GM18508 (cell line): ENCODE measurements around the gene HHAT.
A peak's percentile ranks its signal among the peaks of the same experiment; 100 is the strongest.

Experiments used
- ATAC-seq: cut with Tn5 transposase; IDR thresholded peaks from one replicate; pipeline ENCODE4 v1.9.1; 2021; ENCODE audit warnings: moderate number of reproducible peaks; ENCODE audit not compliant: insufficient read depth, unreplicated experiment

HHAT gene

DNA sequence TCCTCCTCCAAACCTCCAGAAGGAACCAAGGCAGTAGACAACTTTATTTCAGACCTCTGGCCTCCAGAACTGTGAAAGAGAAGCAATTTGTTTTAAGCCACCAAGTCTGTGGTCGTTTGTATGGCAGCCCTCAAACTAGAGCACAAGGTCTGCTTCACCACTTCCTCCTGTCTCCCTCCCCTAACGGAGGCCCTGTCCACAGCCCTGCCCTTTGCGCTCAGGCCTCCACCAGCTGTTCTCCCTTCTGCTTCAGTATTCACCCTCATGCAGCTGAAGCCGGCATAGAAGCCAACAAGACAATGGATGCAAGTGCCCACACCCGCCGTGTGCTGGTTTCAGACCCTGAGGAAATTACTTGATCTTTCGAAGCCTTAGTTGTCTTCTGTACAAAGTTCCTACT lies 364.1 kb downstream of the HHAT start:
- ATAC-seq = no peak

DNA sequence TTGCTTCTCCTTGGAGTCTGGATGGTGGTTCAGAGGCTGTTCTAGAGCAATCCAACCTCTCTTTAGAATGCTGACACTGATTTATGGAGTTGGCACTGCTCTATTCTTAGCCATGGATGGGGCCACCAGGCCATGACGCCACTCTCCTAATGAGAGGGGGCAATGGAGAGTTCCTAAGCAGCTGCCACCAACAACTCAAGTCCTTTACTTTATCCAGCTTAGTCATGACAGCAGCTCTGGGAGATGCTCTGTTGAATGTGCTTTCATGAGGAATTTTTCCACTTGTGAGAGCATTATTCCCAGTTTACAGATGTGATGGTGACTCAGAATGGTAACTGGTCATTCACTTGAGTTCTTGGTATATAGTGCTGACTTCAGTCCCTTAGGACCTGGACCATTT lies 366.3 kb downstream of the HHAT start:
- ATAC-seq = no peak

DNA sequence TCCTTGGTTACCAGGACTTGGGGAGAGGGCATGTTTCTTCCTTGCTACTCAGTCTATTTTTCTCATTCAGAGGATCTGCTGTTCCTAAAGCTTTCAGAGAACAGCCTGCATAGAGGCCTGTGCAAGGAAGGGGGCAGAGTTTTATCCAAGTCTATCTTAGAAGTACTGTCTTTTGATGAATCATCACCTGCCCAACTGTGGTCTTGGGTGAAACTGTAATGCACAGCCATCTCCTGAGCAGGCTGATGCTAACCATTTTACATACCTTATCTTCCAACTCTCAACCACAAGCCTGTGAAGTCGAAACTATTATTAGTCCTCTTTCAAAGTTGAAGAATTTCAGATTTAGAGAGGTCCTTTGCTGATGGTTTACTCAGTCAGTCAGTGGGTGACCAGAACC lies 368.0 kb downstream of the HHAT start:
- peak; percentile 95 for ATAC-seq

DNA sequence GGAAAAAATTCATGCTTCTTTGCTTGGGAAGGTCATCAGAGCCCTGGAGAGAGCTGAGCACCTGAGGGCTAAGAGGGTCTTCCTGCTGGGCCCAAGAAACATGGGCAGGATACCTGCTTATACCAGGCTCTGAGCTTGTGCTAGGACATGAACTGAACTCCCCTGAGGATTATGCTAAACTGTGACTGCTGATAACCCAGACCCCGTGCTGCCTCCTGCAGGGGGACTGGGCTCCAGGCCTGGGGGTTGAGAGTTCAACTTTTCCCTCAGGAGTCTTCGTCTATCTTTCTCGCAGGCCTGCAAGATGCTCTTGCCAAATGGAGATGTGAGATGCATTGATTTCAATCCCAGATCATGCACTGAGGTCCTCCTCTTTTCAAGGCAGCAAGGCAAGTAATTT lies 368.5 kb downstream of the HHAT start:
- no peak for ATAC-seq

DNA sequence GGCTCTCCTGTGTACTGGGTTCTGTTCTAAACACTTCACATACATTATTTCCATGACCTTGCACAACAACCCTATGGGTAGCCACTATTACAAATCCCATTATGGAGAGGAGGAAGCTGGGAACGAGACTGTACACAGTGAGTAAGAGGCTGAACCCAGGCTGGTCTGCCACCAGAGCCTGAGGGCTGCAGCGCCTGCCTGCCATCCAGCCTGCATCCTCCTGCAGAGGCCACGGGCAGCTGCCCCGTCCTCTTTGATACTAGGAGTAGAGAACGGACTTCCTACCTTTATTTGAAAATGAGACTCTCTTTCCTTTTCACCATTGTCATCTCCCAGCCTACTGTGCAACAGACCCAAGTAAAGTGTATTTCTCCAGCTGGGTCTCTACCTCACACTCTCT lies 370.0 kb downstream of the HHAT start:
- ATAC-seq = no peak

DNA sequence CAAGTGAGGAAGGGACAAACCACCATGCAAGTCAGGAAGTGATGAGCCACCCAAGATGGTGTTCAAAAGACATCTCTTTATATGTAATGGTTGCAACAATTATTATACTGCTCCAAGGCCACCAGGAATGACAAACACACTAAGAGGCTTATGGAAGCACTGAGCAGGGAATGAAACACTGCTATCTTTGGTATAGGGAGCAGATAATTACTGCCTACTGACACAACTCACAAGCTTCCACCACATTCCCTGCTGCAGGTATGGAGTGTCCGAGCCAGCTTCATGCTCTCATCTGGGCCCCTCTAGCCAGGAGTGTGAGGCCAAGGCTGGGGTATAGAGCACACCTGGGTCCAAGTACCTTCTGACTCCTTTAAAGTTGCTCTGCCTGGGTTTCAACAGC lies 371.4 kb downstream of the HHAT start:
- no peak for ATAC-seq

DNA sequence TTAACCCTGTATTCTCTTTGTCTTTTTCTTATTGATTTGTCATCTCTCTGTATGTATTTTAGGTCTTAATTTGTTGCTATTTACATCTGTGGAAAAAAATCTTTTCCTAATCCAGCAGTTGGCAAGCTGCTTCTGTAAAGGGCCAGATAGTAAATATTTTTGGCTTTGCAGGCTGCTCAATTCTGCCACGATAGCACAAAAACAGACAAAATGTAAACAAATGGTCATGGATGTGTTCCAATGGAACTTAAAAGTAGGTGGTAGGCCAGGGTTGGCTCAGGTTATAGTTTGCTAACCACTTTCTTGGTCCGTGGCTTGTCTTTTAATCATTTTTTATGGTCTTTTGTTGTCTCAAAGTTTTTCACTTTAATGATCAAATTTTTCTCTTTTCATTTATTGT lies 371.8 kb downstream of the HHAT start:
- ATAC-seq = no peak

DNA sequence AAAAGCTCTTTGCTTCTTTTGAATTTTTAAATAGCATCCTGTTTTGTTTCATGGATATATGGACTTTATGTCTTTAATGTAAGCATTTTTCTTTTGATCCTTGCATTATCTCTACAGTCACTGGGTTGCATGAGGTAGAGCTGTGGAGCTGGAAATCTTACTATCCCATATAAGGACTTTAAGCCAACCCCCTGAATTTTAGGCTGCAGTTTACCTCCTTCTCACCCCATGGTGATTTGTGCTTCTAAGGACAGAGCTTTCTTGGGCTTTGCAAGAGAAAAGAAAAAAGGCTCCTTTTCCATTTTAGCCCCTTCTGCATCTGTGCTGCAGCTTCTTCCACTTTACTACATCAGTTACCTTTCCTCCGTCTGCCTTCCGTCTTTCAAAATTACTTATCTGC lies 373.8 kb downstream of the HHAT start:
- no peak for ATAC-seq

DNA sequence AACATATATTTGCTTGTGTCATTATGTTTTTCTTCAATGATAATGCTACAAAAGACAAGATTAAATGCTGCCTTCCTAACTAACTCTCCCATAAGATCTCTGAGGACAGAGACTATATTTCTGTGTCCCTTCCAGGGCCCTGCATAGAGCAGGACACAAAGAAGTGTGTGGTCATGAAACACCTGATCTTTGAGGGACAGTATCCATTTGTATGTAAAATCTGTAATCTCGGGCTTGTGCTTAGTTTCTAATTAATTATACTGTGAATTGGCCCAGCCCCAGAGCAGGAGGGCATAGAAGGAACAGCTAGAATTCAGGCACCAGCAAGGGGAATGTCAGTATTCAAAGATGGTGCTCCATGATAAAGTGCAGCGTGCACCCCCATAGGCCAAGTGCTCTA lies 374.9 kb downstream of the HHAT start:
- no peak for ATAC-seq

DNA sequence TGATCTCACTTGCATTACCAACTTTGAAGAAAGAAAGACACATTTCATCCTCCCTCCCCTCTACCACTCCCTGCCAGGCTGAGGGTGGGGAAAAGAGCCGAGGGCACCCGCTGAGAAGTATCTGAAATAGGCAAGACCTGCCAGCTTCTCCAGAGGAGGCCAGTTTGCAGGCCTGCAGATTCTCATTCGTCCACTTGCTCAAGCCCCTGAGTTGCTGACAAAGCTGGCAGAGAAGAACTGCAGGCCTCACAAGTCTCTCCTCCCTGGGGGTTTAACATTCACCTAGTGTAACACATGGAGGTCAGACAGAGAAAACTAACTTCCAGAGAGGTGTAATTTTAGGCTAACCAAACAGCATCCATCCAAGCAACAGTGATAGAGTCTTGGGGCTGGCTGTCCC lies 376.4 kb downstream of the HHAT start:
- no peak for ATAC-seq

DNA sequence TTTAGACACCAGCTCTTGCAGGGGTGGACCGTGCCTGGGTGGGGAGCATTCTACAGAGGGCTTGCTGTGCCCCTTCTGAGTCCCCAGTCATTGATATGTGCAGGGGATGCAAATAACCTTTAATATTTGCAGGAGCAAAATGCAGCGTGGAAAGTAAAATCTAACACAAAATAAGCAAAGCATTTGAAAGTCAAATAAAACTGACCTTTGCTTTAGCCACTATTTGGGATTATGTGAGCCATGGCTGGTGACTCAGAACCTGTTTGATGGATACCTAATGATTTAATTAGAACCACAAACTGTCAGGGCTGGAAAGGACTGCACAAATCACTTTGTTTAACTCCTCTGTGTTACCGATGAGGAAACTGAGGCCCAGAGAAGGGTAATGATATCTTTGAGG lies 377.5 kb downstream of the HHAT start:
- no peak for ATAC-seq

DNA sequence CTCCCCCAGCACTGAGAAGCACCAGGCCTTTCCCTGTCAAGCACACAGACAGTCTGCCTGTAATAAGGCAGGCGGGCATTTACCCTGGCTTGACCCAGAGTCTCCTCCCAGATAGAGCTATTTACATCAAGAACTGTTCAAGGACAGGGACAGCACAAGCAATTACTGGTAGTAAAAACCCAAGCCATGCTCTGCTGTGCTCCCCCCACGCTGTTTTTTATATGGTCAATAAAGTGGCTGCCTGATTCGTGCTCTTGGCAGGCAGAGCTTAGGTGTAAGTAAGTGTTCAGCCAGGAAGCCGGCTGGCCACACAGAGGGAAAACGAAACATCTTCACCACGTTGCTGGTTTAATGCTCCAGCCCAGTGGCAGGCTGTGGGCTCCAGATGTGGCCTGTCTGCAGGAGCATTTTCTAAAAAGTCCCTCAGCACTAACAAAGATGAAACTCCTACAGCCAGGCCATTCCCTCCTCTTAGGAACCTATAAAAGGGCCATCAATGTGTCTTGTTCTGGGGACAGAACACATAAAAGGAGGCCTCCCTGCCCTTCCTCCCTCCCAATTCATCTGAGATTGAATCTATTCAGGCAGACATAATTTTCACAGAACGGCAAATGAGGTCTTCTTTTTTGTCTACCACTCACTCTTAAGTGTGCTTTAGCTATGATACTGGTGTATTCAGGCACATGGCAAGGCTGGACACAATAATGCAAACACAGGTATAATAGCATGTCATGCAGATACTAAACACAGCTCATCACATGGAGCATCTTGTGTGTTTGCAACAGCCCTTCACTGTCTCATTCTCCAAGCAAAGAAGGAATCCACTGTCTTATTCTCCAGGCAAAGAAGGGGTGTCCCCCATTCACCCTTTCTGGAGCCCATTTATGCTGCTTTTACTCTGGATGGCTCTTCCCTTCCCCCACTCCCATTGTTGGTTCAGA lies 378.9 kb downstream of the HHAT start:
- no peak for ATAC-seq

DNA sequence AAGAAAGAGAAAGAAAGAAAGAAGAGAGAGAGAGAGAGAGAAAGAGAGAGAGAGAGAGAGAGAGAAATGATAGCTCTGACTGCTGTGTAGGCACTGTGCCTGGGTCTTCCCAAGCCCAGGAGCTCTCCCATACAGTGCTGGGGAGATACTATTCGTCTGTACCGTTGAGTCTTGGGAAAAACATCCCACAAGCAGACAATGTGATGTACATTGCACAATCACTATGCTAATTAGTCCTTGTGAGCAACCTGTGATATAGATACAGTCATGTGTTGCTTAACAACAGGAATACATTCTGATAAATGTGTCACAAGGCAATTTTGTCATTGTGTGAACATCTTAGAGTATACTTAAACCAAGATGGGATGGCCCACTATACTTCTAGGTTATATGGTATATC lies 381.0 kb downstream of the HHAT start:
- no peak for ATAC-seq

DNA sequence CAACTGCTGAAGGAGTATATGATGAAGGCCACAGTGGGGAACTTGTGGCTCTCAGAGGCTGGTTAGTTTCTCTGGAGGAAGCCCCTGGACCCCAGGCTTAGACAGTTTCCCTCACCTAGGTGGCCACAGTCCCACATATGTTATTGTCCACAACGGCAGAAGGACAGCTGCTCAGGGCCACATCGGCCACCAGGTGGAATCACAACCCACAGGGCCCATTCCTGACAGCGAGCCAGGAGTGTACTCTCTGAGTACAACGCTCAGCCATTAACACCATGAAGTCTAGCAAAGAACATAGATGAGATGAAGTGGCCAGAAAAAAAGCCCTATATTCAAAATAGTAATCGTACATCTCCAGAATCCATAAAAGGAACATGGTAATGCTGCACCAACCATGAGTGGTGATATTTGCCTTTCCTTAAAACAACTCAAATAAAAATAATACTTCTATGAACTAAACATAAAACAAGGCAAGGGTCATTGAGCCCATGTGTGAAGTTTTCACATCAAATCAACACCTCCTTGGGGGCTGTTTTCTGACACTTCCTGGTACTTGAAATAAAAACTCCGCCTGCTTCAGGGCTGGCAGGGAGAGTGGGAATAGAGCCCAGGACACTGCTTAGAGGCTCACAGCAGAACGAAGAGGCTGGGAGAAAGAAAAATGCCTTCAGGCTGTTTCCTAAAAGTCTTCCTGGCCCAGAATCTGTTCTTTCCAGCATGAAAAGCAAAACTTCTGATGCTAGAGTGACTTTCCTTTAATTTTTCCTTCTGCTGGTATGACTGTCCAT lies 383.3 kb downstream of the HHAT start:
- ATAC-seq = no peak

DNA sequence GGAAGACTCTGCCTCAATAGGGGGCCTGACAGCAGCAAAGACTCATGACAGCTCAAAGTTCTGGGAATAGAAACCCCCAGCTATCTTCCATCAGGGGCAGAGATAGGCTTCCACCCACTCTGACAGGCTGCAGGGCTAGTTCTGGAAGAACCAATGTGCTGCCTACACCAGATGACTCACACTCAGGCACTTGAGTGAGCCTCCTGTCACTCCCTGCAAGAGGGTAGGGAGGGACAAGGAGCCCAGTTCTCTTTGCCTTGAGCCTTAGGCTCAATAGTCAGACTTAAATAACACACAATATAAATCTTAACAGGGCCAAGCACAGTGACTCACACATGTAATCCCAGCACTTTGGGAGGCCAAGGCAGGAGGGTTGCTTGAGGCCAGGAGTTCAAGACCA lies 386.4 kb downstream of the HHAT start:
- no peak for ATAC-seq

DNA sequence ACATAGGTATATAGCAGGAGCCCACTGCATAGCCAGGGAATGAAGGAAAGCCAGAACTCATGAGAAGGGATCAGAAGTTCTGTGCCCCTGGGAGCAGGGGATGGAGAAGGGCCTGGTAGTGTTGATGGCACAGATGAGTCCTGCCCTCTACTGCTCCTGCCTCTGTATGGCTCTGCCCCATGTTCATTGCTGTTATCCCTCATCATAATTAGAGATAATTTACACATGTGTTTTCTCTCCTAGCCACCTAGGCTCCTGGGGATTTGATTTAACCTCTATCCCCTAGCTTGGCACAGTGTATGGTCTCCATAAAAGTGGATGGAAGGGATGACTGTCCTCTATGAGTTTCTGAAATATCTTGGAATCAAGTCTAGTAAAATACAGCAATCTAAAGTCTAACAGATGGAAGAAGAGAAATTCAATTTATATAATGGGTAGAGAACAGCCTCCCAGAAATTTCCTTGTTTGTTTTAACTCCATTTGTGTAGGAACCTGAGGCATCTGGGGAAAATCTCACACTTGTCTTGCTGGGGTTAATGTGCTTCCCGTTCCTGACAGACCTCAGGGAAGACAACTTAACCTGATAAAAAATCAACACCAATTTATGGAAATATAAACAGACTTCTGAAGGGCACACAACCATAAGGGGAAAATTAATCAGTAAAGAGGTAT lies 393.8 kb downstream of the HHAT start:
- ATAC-seq = no peak

DNA sequence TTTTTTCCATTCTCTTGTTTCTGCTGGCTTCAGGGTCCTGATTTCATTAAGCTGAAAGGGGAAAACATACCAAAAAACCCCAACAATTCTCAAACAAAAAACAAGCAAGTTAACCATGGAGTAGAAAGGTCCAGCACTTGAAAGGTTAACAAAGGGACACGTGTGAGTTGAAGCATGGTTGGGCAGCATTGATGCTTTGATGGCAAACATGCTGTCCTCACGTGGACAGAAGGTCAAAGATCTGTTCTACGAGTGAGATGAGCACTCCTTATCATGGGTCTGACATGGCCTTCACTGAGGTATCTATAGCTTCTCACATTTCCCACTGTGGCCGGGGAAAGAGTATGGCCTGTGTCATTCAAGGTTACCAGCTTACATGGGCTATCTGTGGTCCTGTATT lies 394.9 kb downstream of the HHAT start:
- ATAC-seq = no peak

DNA sequence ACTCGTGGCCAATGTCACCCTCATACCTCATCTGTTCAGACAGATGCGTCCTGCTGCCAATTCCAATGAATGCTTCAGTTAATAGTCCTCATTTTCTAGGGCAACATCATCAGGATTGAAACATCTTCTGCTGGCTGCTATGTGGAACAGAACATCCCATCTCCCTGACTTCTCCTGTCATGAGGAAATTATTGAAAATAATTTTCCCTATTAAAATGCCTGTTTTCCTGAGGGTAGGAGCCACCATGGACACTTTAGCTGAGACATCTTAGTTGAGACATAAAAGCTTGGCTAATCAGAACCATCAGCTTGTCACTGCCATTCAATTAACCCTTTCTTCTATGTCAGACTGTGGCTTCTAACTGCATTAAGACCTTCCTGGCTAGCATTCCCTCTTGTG lies 396.1 kb downstream of the HHAT start:
- ATAC-seq = no peak
